ENCODE data around the gene DCST2.

DCST2 gene

GRCh38 chr1:155068599-155068998 lies 35.0 kb upstream of the DCST2 start:
- Histone ChIP-seq H3K9me3 (ENCODE audit: insufficient read depth, low read length) (no peaks in the 10 kb centered on the region), H3K27ac (ENCODE audit: low read depth, low read length) (no peak overlapping the region), H2AFZ (ENCODE audit: low read depth, low read length, severe bottlenecking) (no peak overlapping the region), H4K20me1 (ENCODE audit: low read depth, low read length) (no peaks in the 10 kb centered on the region), H3K4me2 (ENCODE audit: low read depth, low read length, poor library complexity, severe bottlenecking) (no peak overlapping the region), H3K4me3 (ENCODE audit: insufficient read depth, low read length, poor library complexity, severe bottlenecking) (no peak overlapping the region), H3K9ac (ENCODE audit: low read length) (no peak overlapping the region), H3K27me3 (ENCODE audit: low read length) (no peaks in the 10 kb centered on the region), H3F3A (ENCODE audit: insufficient read depth) (peaks cover 15% of the 10 kb centered on the region; the same call in 1 of the 2 replicates), H3K9me2 (replicated peaks; ENCODE audit: insufficient read depth, low read length) (no peaks in the 10 kb centered on the region), H3K36me3 (ENCODE audit: low read length) (no peaks in the 10 kb centered on the region), H3K79me2 (ENCODE audit: insufficient read depth, low read length) (no peaks in the 10 kb centered on the region)
- TF ChIP-seq CTCF (IDR thresholded peaks at IDR 0.05; ENCODE audit: insufficient read depth, low read length, poor library complexity, severe bottlenecking) (no peak), EZH2phosphoT487 (conservative IDR thresholded peaks at IDR 0.05; ENCODE audit: low read length) (no peak)

GRCh38 chr1:155066777-155067176 lies 33.2 kb upstream of the DCST2 start:
- H3K9me2 ChIP-seq (replicated peaks; ENCODE audit: insufficient read depth, low read length): no peaks in the 10 kb centered on the region
- no peak overlapping the region for H3K9ac ChIP-seq (ENCODE audit: low read length)
- no peak overlapping the region for H3K27ac ChIP-seq (ENCODE audit: low read depth, low read length)

GRCh38 chr1:155064832-155065429 lies 31.4 kb upstream of the DCST2 start:
- Histone ChIP-seq H3K4me3 (ENCODE audit: insufficient read depth, low read length, poor library complexity, severe bottlenecking) (no peak overlapping the region), H3K4me2 (ENCODE audit: low read depth, low read length, poor library complexity, severe bottlenecking) (peak overlapping the region; percentile 73)

More at GRCh38 chr1:155066777-155067176, 33.2 kb upstream of the DCST2 start:
- Histone ChIP-seq H4K20me1 (ENCODE audit: low read depth, low read length) (no peaks in the 10 kb centered on the region), H3K4me3 (ENCODE audit: insufficient read depth, low read length, poor library complexity, severe bottlenecking) (no peak overlapping the region), H3F3A (ENCODE audit: insufficient read depth) (peaks cover 12% of the 10 kb centered on the region; the same call in 1 of the 2 replicates), H3K9me3 (ENCODE audit: insufficient read depth, low read length) (no peaks in the 10 kb centered on the region), H3K79me2 (ENCODE audit: insufficient read depth, low read length) (no peaks in the 10 kb centered on the region), H3K4me2 (ENCODE audit: low read depth, low read length, poor library complexity, severe bottlenecking) (no peak overlapping the region), H3K36me3 (ENCODE audit: low read length) (no peaks in the 10 kb centered on the region), H3K27me3 (ENCODE audit: low read length) (no peaks in the 10 kb centered on the region), H2AFZ (ENCODE audit: low read depth, low read length, severe bottlenecking) (no peak overlapping the region)
- TF ChIP-seq EZH2phosphoT487 (conservative IDR thresholded peaks at IDR 0.05; ENCODE audit: low read length) (no peak), CTCF (IDR thresholded peaks at IDR 0.05; ENCODE audit: insufficient read depth, low read length, poor library complexity, severe bottlenecking) (no peak)

More at GRCh38 chr1:155064832-155065429, 31.4 kb upstream of the DCST2 start:
- no peaks in the 10 kb centered on the region for H4K20me1 ChIP-seq (ENCODE audit: low read depth, low read length)
- peaks cover 7% of the 10 kb centered on the region; the same call in 1 of the 2 replicates for H3F3A ChIP-seq (ENCODE audit: insufficient read depth)
- no peaks in the 10 kb centered on the region for H3K9me3 ChIP-seq (ENCODE audit: insufficient read depth, low read length)
- H3K36me3 ChIP-seq (ENCODE audit: low read length): no peaks in the 10 kb centered on the region
- TF ChIP-seq EZH2phosphoT487 (conservative IDR thresholded peaks at IDR 0.05; ENCODE audit: low read length) (no peak), CTCF (IDR thresholded peaks at IDR 0.05; ENCODE audit: insufficient read depth, low read length, poor library complexity, severe bottlenecking) (no peak)
- peak overlapping the region; percentile 79; the same call in 1 of the 2 replicates for H3K9ac ChIP-seq (ENCODE audit: low read length)
- no peak overlapping the region for H2AFZ ChIP-seq (ENCODE audit: low read depth, low read length, severe bottlenecking)
- H3K79me2 ChIP-seq (ENCODE audit: insufficient read depth, low read length): no peaks in the 10 kb centered on the region
- no peak overlapping the region for H3K27ac ChIP-seq (ENCODE audit: low read depth, low read length)
- no peaks in the 10 kb centered on the region for H3K9me2 ChIP-seq (replicated peaks; ENCODE audit: insufficient read depth, low read length)
- H3K27me3 ChIP-seq (ENCODE audit: low read length): no peaks in the 10 kb centered on the region

Data from SU-DHL-6 (cell line).